Mesenchymal stem cell (in vitro differentiated cells and primary cell): ENCODE measurements around the gene ATF2.
A peak's percentile ranks its signal among the peaks of the same experiment; 100 is the strongest.

Experiments used
- DNase-seq: peaks from one replicate; pipeline ENCODE4 v3.0.0-alpha.2; 2013
- H2AFZ ChIP-seq: one replicate; pipeline ENCODE4 v1.6.1; 2013; ENCODE audit warnings: low read depth, mild to moderate bottlenecking, control low read depth, inconsistent platforms, low read length, moderate library complexity
- H2AK5ac ChIP-seq: 2 replicates; pipeline ENCODE4 v1.6.1; 2013; ENCODE audit warnings: low read length, moderate library complexity, mild to moderate bottlenecking, inconsistent platforms; ENCODE audit not compliant: severe bottlenecking
- H2BK120ac ChIP-seq: one replicate; pipeline ENCODE4 v1.6.1; 2013; ENCODE audit warnings: low read depth, mild to moderate bottlenecking, inconsistent platforms, low read length, moderate library complexity
- H2BK12ac ChIP-seq, 2 experiments: one replicate each; pipeline ENCODE4 v1.6.1; 2013; ENCODE audit warnings: inconsistent platforms in 2 of 2, low read length in 2 of 2, mild to moderate bottlenecking in 2 of 2, moderate library complexity in 2 of 2, control low read depth in 1 of 2
- H2BK15ac ChIP-seq: one replicate; pipeline ENCODE4 v1.6.1; 2013; ENCODE audit warnings: mild to moderate bottlenecking, low read depth, inconsistent platforms; ENCODE audit not compliant: poor library complexity, severe bottlenecking
- H2BK5ac ChIP-seq: 2 replicates; pipeline ENCODE4 v1.6.1; 2013; ENCODE audit warnings: low read depth, mild to moderate bottlenecking, low read length, control low read depth, inconsistent platforms; ENCODE audit not compliant: poor library complexity, severe bottlenecking
- H3K14ac ChIP-seq, 2 experiments: one replicate each; pipeline ENCODE4 v1.6.1; 2013; ENCODE audit warnings: inconsistent platforms in 2 of 2, low read length in 2 of 2, control low read depth in 1 of 2, mild to moderate bottlenecking in 1 of 2, moderate library complexity in 1 of 2
- H3K18ac ChIP-seq, 2 experiments: one replicate each; pipeline ENCODE4 v1.6.1; 2013; ENCODE audit warnings: inconsistent platforms in 2 of 2, low read length in 2 of 2, control low read depth in 1 of 2, low read depth in 1 of 2, mild to moderate bottlenecking in 1 of 2
- H3K23ac ChIP-seq, 2 experiments: one replicate each; pipeline ENCODE4 v1.6.1; 2013; ENCODE audit warnings: inconsistent platforms in 2 of 2, low read length in 2 of 2, mild to moderate bottlenecking in 2 of 2, moderate library complexity in 2 of 2, control low read depth in 1 of 2
- H3K27ac ChIP-seq: 2 replicates; pipeline ENCODE4 v1.5.1; 2013; ENCODE audit warnings: mild to moderate bottlenecking, moderate library complexity, low read length, control low read depth, inconsistent platforms; ENCODE audit not compliant: poor library complexity, severe bottlenecking
- H3K27me3 ChIP-seq, 2 experiments: 2 replicates each; pipeline versions ENCODE4 v1.6.1 to v1.7.0; 2013; ENCODE audit warnings: low read length in 2 of 2, mild to moderate bottlenecking in 2 of 2, moderate library complexity in 2 of 2, control low read depth in 1 of 2, inconsistent platforms in 1 of 2; ENCODE audit not compliant: control insufficient read depth in 1 of 2, insufficient read depth in 1 of 2
- H3K36me3 ChIP-seq, 2 experiments: 2 replicates each; pipeline versions ENCODE4 v1.6.1 to v1.7.0; 2013; ENCODE audit warnings: low read length in 2 of 2, control low read depth in 1 of 2, inconsistent platforms in 1 of 2, low read depth in 1 of 2, mild to moderate bottlenecking in 1 of 2; ENCODE audit not compliant: insufficient read depth in 2 of 2, control insufficient read depth in 1 of 2
- H3K4ac ChIP-seq, 2 experiments: one replicate each; pipeline ENCODE4 v1.6.1; 2013; ENCODE audit warnings: inconsistent platforms in 2 of 2, low read length in 2 of 2, mild to moderate bottlenecking in 2 of 2, moderate library complexity in 2 of 2, control low read depth in 1 of 2, low read depth in 1 of 2
- H3K4me1 ChIP-seq: 2 replicates; pipeline ENCODE4 v1.6.1; 2013; ENCODE audit warnings: low read depth, low read length, control low read depth; ENCODE audit not compliant: control insufficient read depth, insufficient read depth
- H3K4me2 ChIP-seq: 2 replicates; pipeline ENCODE4 v1.6.1; 2013; ENCODE audit warnings: low read length, mild to moderate bottlenecking, inconsistent platforms; ENCODE audit not compliant: poor library complexity, severe bottlenecking
- H3K4me3 ChIP-seq, 2 experiments: 2 replicates each; pipeline versions ENCODE4 v1.5.1 to v1.7.0; 2013; ENCODE audit warnings: low read length in 2 of 2, mild to moderate bottlenecking in 2 of 2, control low read depth in 1 of 2, low read depth in 1 of 2; ENCODE audit not compliant: insufficient read depth in 1 of 2
- H3K79me1 ChIP-seq: replicated peaks from 2 replicates; pipeline ENCODE4 v1.6.1; 2013; ENCODE audit warnings: mild to moderate bottlenecking, control low read depth, low read length, inconsistent platforms; ENCODE audit not compliant: poor library complexity, severe bottlenecking
- H3K9ac ChIP-seq: 2 replicates; pipeline ENCODE4 v1.7.0; 2013; ENCODE audit warnings: mild to moderate bottlenecking, low read length, moderate library complexity
- H3K9me3 ChIP-seq: 2 replicates; pipeline ENCODE4 v1.7.0; 2013; ENCODE audit warnings: mild to moderate bottlenecking, low read length; ENCODE audit not compliant: control insufficient read depth
- H4K8ac ChIP-seq: one replicate; pipeline ENCODE4 v1.6.1; 2013; ENCODE audit warnings: inconsistent platforms, mild to moderate bottlenecking, low read length, moderate library complexity
- H4K91ac ChIP-seq: one replicate; pipeline ENCODE4 v1.6.1; 2013; ENCODE audit warnings: mild to moderate bottlenecking, low read length, inconsistent platforms
- WGBS: methylation state at CpG from one replicate; pipeline ENCODE4 v1.1.7; 2013; ENCODE audit warnings: mixed read lengths; 5-methylcytosine and 5-hydroxymethylcytosine counted together

The ATF2 gene

GRCh38 chr2:175049661-175050060, 118.3 kb downstream of the ATF2 start:
- H3K9me3 ChIP-seq: no peaks in the 10 kb centered on the region
- no peaks in the 10 kb centered on the region for H3K79me1 ChIP-seq
- DNase-seq: no peak

DNA sequence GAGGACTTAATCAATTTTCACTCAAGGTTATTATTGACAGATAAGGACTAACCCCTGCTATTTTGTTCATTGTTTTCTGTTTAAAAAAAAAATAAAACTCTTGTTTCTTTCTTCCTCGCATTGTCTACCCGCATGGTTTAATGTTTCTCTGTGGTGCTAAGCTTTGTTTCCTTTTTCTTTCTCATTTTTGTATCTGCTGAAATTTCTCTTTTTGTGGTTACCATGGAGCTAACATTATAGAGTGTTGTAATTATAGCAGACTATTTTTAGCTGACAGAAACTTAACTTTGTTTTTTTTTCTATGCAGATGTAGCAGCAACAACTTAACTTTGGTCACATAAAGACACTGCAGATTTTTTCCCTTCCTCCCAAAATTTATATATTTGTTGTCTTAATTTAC, 119.7 kb downstream of the ATF2 start:
- Histone ChIP-seq H3K4ac (no peak overlapping the region), H2AK5ac (no peak overlapping the region), H3K9ac (no peak overlapping the region), H2BK12ac (no peak overlapping the region), H3K9me3 (no peaks in the 10 kb centered on the region), H3K23ac (no peak overlapping the region), H3K27me3 (no peaks in the 10 kb centered on the region), H4K91ac (no peak overlapping the region), H2BK5ac (no peak overlapping the region), H3K14ac (no peak overlapping the region), H3K4me2 (no peak overlapping the region), H2AFZ (no peak overlapping the region), H3K27ac (no peak overlapping the region), H3K18ac (no peak overlapping the region), H3K36me3 (no peaks in the 10 kb centered on the region), H2BK120ac (no peak overlapping the region), H3K4me1 (no peaks in the 10 kb centered on the region), H3K79me1 (no peaks in the 10 kb centered on the region), H3K4me3 (no peak overlapping the region), H4K8ac (no peak overlapping the region), H2BK15ac (no peak overlapping the region)
- DNase-seq: peak; percentile 29
- WGBS: 100% methylated on average over 2 of the region's 2 CpGs

More at GRCh38 chr2:175049661-175050060, 118.3 kb downstream of the ATF2 start:
- Histone ChIP-seq H2BK12ac (no peak overlapping the region), H2BK5ac (no peak overlapping the region), H4K91ac (no peak overlapping the region), H2BK15ac (no peak overlapping the region), H3K36me3 (no peaks in the 10 kb centered on the region), H3K4me1 (no peaks in the 10 kb centered on the region), H3K4me3 (no peak overlapping the region), H2AK5ac (no peak overlapping the region), H3K27me3 (no peaks in the 10 kb centered on the region), H3K18ac (no peak overlapping the region), H3K14ac (no peak overlapping the region), H3K4me2 (no peak overlapping the region), H2AFZ (no peak overlapping the region), H3K4ac (no peak overlapping the region), H3K23ac (no peak overlapping the region), H2BK120ac (no peak overlapping the region), H3K9ac (no peak overlapping the region), H3K27ac (no peak overlapping the region), H4K8ac (no peak overlapping the region)

DNA sequence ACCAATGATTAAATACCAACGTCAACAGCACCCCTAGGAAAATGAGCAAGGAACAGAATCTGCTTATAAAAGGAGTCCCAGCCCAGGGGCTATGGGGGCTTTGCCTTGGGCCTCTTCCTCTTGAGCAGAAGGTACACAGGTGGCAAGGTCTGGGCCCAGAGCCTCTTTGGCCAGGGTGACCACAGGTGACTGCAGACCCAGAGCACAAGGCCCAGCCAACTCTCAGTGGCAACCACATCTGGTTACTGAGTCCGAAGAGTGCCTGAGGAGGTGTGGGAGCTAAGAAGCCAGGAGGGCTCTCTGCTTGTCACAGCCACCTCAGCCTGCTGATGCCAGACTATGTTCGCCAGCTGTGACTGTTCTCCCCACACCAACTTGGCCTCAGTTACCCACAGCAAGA, 128.5 kb downstream of the ATF2 start:
- H3K4ac ChIP-seq: no peak overlapping the region
- no peak overlapping the region for H3K4me3 ChIP-seq
- no peak overlapping the region for H3K18ac ChIP-seq
- no peak overlapping the region for H2AFZ ChIP-seq
- no peak overlapping the region for H3K9ac ChIP-seq
- no peak overlapping the region for H3K27ac ChIP-seq
- H3K4me2 ChIP-seq: no peak overlapping the region
- no peak overlapping the region for H2BK15ac ChIP-seq
- no peak overlapping the region for H3K23ac ChIP-seq
- no peak overlapping the region for H4K91ac ChIP-seq
- H2BK5ac ChIP-seq: no peak overlapping the region
- no peaks in the 10 kb centered on the region for H3K27me3 ChIP-seq
- no peak overlapping the region for H2AK5ac ChIP-seq
- H4K8ac ChIP-seq: no peak overlapping the region
- H2BK12ac ChIP-seq: no peak overlapping the region
- no peak overlapping the region for H3K14ac ChIP-seq
- H3K4me1 ChIP-seq: no peaks in the 10 kb centered on the region
- no peak overlapping the region for H2BK120ac ChIP-seq
- no peak for DNase-seq
- H3K36me3 ChIP-seq: no peaks in the 10 kb centered on the region
- no peaks in the 10 kb centered on the region for H3K79me1 ChIP-seq
- H3K9me3 ChIP-seq: no peaks in the 10 kb centered on the region
- WGBS: 90% methylated on average over 2 of the region's 3 CpGs

DNA sequence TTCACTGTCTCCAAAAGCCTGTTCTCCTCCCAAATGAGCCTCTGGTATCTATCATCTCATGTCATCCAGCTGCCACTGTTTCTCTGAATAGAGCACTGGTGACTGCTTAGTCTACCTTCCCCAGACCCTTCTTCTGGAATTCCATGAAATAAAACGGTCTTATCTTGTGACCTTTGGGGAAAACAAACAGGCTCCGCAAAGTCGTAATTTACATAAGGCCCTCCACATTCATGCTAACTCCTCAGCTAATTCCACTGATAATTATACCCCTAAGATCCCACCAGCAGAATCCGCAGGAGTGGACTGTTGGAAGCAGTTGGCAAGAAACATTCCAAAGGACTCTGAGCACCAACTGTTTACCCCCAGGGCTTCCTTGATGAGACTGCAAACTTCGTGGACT, 129.0 kb downstream of the ATF2 start:
- H4K91ac ChIP-seq: no peak overlapping the region
- WGBS: 68% methylated on average over 5 of the region's 5 CpGs
- no peak overlapping the region for H2AFZ ChIP-seq
- H3K9me3 ChIP-seq: no peaks in the 10 kb centered on the region
- H2BK12ac ChIP-seq: no peak overlapping the region
- no peak overlapping the region for H2AK5ac ChIP-seq
- H3K27ac ChIP-seq: no peak overlapping the region
- H3K4me1 ChIP-seq: no peaks in the 10 kb centered on the region
- H2BK120ac ChIP-seq: no peak overlapping the region
- no peak overlapping the region for H2BK5ac ChIP-seq
- no peak overlapping the region for H3K14ac ChIP-seq
- H3K4me3 ChIP-seq: no peak overlapping the region
- H3K79me1 ChIP-seq: no peaks in the 10 kb centered on the region
- peak overlapping the region in 1 of 2 experiments; percentile 21 for H3K18ac ChIP-seq
- no peak overlapping the region for H3K23ac ChIP-seq
- DNase-seq: no peak
- H4K8ac ChIP-seq: no peak overlapping the region
- H3K9ac ChIP-seq: no peak overlapping the region
- H3K27me3 ChIP-seq: no peaks in the 10 kb centered on the region
- H3K4me2 ChIP-seq: no peak overlapping the region
- no peak overlapping the region for H2BK15ac ChIP-seq
- H3K4ac ChIP-seq: no peak overlapping the region
- no peaks in the 10 kb centered on the region for H3K36me3 ChIP-seq
